MCF 10A (cell line): ENCODE results near the gene QSOX2. TPM values are rescaled to one million over a fixed set of nuclear protein-coding genes. Genes with fewer than 3 reads are reported as not detected.

Experiments
- BruUV-seq: library from RNA; stranded (reverse); fragments of 400-500 nt; replicated peaks from 2 replicates; lab custom pipeline; 2021; lab: Mats Ljungman, UMichigan
- CTCF ChIA-PET: fragments of 300-600 bp; sonication (Branson Sonifier 250); formaldehyde crosslinking; extraction: SDS; loops from one replicate; lab custom pipeline; 2021; ENCODE audit warnings: antibody characterized with exemption, inconsistent platforms; lab: Yijun Ruan, JAX
- POLR2A ChIA-PET: fragments of 300-600, 350-650 bp; sonication (Branson Sonifier 250); formaldehyde crosslinking; extraction: SDS; loops from one replicate; lab custom pipeline; 2020; ENCODE audit warnings: antibody characterized with exemption, inconsistent platforms; lab: Yijun Ruan, JAX
- DNase-seq: peaks from one replicate; pipeline ENCODE4 v3.0.0-alpha.2; 2018; ENCODE audit not compliant: unreplicated experiment
- H3K27ac Mint-ChIP-seq: one replicate; pipeline ENCODE4 v1.8.0; 2022; ENCODE audit warnings: mild to moderate bottlenecking, low read depth, mixed read lengths; ENCODE audit not compliant: unreplicated experiment
- H3K27me3 Mint-ChIP-seq: one replicate; pipeline ENCODE4 v1.8.0; 2022; ENCODE audit warnings: mixed read lengths; ENCODE audit not compliant: insufficient read depth, unreplicated experiment
- H3K36me3 Mint-ChIP-seq: one replicate; pipeline ENCODE4 v1.8.0; 2022; ENCODE audit warnings: mild to moderate bottlenecking, moderate library complexity, mixed read lengths; ENCODE audit not compliant: insufficient read depth, unreplicated experiment
- H3K4me1 Mint-ChIP-seq: one replicate; pipeline ENCODE4 v1.8.0; 2022; ENCODE audit warnings: mixed read lengths; ENCODE audit not compliant: insufficient read depth, unreplicated experiment
- H3K4me3 Mint-ChIP-seq: one replicate; pipeline ENCODE4 v1.8.0; 2022; ENCODE audit warnings: mild to moderate bottlenecking, moderate library complexity, mixed read lengths; ENCODE audit not compliant: unreplicated experiment
- H3K9me3 Mint-ChIP-seq: one replicate; pipeline ENCODE4 v1.8.0; 2022; ENCODE audit warnings: mixed read lengths; ENCODE audit not compliant: unreplicated experiment
- CTCF ChIP-seq: fragments of 200-600 bp; IDR thresholded peaks from one replicate; pipeline ENCODE4 v1.8.0; 2022; ENCODE audit warnings: antibody characterized with exemption, mild to moderate bottlenecking; ENCODE audit not compliant: unreplicated experiment
- intact Hi-C: fragments of 100-400 bp; cut with micrococcal nuclease; formaldehyde crosslinking; loops from 2 replicates; pipeline ENCODE4 v1.14.1; 2022
- total RNA-seq: library from RNA; stranded (reverse); gene quantifications from 2 replicates; pipeline ENCODE4 v1.2.3, GENCODE V29; 2022

QSOX2 gene
- total RNA-seq, 1 experiment from 2014 or later = 27.7 TPM

- H3K4me1 Mint-ChIP-seq = no peaks in the 10 kb centered on the region
- H3K27ac Mint-ChIP-seq = no peak overlapping the region
- intact Hi-C loops = no loop called here
- H3K27me3 Mint-ChIP-seq = no peaks in the 10 kb centered on the region
- ChIA-PET CTCF (interaction anchor here (0.6 kb wide), 1 partner anchor 329 kb away, joined by 4 read pairs; no protein-coding TSS in a partner anchor), POLR2A (no interaction called here)
- no peak for TF ChIP-seq CTCF
- BruUV-seq = no TSS peak
- no peaks in the 10 kb centered on the region for H3K9me3 Mint-ChIP-seq
- no peak overlapping the region for H3K4me3 Mint-ChIP-seq
- DNase-seq = no peak
- H3K36me3 Mint-ChIP-seq = peaks cover 34% of the 10 kb centered on the region
Observed at GRCh38 chr9:136209786-136210185, 35.8 kb downstream of the QSOX2 start.

- Mint-ChIP-seq H3K27me3 (peaks cover under 1% of the 10 kb centered on the region), H3K9me3 (no peaks in the 10 kb centered on the region), H3K36me3 (peaks cover 33% of the 10 kb centered on the region), H3K4me3 (no peak overlapping the region), H3K27ac (no peak overlapping the region), H3K4me1 (no peaks in the 10 kb centered on the region)
- intact Hi-C loops = no loop called here
- BruUV-seq = no TSS peak
- no peak for TF ChIP-seq CTCF
- no peak for DNase-seq
- ChIA-PET POLR2A (no interaction called here), CTCF (no interaction called here)
Observed at GRCh38 chr9:136209232-136209631, 36.4 kb downstream of the QSOX2 start.

GRCh38 chr9:136208675-136209074, 36.9 kb downstream of the QSOX2 start:
- Mint-ChIP-seq H3K27ac (no peak overlapping the region), H3K4me1 (no peaks in the 10 kb centered on the region), H3K27me3 (peaks cover 6% of the 10 kb centered on the region), H3K36me3 (peaks cover 30% of the 10 kb centered on the region), H3K4me3 (no peak overlapping the region), H3K9me3 (no peaks in the 10 kb centered on the region)
- DNase-seq = no peak
- intact Hi-C loops = no loop called here
- ChIA-PET CTCF (no interaction called here), POLR2A (no interaction called here)
- BruUV-seq = no TSS peak
- TF ChIP-seq CTCF = no peak

- H3K27me3 Mint-ChIP-seq = peaks cover 11% of the 10 kb centered on the region
- intact Hi-C loops = no loop called here
Observed at GRCh38 chr9:136207616-136208015, 38.0 kb downstream of the QSOX2 start.

More at GRCh38 chr9:136207616-136208015, 38.0 kb downstream of the QSOX2 start:
- Mint-ChIP-seq H3K4me3 (no peak overlapping the region), H3K4me1 (no peaks in the 10 kb centered on the region), H3K9me3 (no peaks in the 10 kb centered on the region), H3K27ac (no peak overlapping the region), H3K36me3 (peaks cover 22% of the 10 kb centered on the region)
- CTCF ChIA-PET = interaction anchor here (0.6 kb wide), 1 partner anchor 37 kb away, joined by 3 read pairs; no protein-coding TSS in a partner anchor
- no peak for TF ChIP-seq CTCF
- DNase-seq = no peak
- POLR2A ChIA-PET = interaction anchor here (0.7 kb wide), 1 partner anchor 11 kb away, joined by 3 read pairs; no protein-coding TSS in a partner anchor
- TSS peak; percentile 20 for BruUV-seq
